ENCODE results near the gene SLC17A1. TPM values are rescaled to one million over a fixed set of nuclear protein-coding genes. Genes with fewer than 3 reads are reported as not detected.

SLC17A1 gene
- total RNA-seq, 1 experiment from 2014 or later: not detected

GRCh38 chr6:25746968-25747367, 84.9 kb downstream of the SLC17A1 start:
- CTCF ChIA-PET: no interaction called here
- in situ Hi-C loops (cut with HindIII; ENCODE audit: low pct_unique_long_range_greater_than_20kb, low sequenced_read_pairs): no loop called here
- Histone ChIP-seq H3K27ac (ENCODE audit: low read length) (no peak overlapping the region), H3K27me3 (ENCODE audit: control insufficient read depth, insufficient read depth, low read length) (no peaks in the 10 kb centered on the region; the same call in 1 of the 2 replicates), H3K36me3 (ENCODE audit: control insufficient read depth, insufficient read depth, low read length) (no peaks in the 10 kb centered on the region), H3K4me3 (ENCODE audit: low read depth in 2 of 2, low read length in 2 of 2) (no peak overlapping the region), H3K9me3 (ENCODE audit: control insufficient read depth, insufficient read depth, low read depth, low read length) (no peaks in the 10 kb centered on the region), H3K4me1 (ENCODE audit: control insufficient read depth, insufficient read depth, low read length) (no peaks in the 10 kb centered on the region)
- ATAC-seq (no peak), DNase-seq (ENCODE audit: low read depth, low spot score) (no peak)
- no TSS peak for BruUV-seq (replicated peaks)
- TF ChIP-seq CTCF (IDR thresholded peaks at IDR 0.05): no peak
- TF ChIP-seq TCF7L2 (IDR thresholded peaks at IDR 0.05; ENCODE audit: low read depth, low read length): no peak
- no peak for TF ChIP-seq SIN3A (IDR thresholded peaks at IDR 0.05; ENCODE audit: borderline replicate concordance, insufficient read depth, low read depth, low read length)
- TF ChIP-seq, protein P1, sequence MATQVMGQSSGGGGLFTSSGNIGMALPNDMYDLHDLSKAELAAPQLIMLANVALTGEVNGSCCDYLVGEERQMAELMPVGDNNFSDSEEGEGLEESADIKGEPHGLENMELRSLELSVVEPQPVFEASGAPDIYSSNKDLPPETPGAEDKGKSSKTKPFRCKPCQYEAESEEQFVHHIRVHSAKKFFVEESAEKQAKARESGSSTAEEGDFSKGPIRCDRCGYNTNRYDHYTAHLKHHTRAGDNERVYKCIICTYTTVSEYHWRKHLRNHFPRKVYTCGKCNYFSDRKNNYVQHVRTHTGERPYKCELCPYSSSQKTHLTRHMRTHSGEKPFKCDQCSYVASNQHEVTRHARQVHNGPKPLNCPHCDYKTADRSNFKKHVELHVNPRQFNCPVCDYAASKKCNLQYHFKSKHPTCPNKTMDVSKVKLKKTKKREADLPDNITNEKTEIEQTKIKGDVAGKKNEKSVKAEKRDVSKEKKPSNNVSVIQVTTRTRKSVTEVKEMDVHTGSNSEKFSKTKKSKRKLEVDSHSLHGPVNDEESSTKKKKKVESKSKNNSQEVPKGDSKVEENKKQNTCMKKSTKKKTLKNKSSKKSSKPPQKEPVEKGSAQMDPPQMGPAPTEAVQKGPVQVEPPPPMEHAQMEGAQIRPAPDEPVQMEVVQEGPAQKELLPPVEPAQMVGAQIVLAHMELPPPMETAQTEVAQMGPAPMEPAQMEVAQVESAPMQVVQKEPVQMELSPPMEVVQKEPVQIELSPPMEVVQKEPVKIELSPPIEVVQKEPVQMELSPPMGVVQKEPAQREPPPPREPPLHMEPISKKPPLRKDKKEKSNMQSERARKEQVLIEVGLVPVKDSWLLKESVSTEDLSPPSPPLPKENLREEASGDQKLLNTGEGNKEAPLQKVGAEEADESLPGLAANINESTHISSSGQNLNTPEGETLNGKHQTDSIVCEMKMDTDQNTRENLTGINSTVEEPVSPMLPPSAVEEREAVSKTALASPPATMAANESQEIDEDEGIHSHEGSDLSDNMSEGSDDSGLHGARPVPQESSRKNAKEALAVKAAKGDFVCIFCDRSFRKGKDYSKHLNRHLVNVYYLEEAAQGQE (IDR thresholded peaks at IDR 0.05; ENCODE audit: insufficient read depth in 1 of 2, low read depth in 2 of 2, low read length in 1 of 2): no peak
- no peak for TF ChIP-seq POLR2AphosphoS5 (IDR thresholded peaks at IDR 0.05; ENCODE audit: low read depth, low read length)
- intact Hi-C loops (cut with micrococcal nuclease; ENCODE audit: unreplicated experiment): no loop called here
- POLR2A ChIA-PET: no interaction called here

DNA sequence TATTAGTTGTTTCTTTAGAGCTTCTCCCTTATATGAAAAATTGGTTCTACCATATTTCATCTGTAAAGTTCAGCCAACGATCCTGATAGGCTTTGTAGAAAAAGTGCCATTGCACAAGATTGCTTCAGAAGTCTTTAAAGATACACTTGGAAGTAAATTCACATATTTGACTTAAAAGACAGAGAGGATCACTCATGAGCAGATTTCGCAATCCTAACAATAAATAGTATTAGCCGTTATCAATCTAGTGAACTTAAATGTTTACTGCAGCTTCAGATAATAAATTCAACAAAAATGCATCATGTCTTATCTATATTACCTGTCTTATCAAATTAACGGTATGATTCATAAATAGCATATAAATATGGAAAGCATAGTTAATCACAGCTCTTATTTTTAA, 86.0 kb downstream of the SLC17A1 start:
- intact Hi-C loops (cut with micrococcal nuclease; ENCODE audit: unreplicated experiment): no loop called here

More for the DNA sequence above, 86.0 kb downstream of the SLC17A1 start:
- ATAC-seq (no peak), DNase-seq (ENCODE audit: low read depth, low spot score) (no peak)
- ChIA-PET CTCF (no interaction called here), POLR2A (no interaction called here)
- Histone ChIP-seq H3K27me3 (ENCODE audit: control insufficient read depth, insufficient read depth, low read length) (no peaks in the 10 kb centered on the region; the same call in 1 of the 2 replicates), H3K4me1 (ENCODE audit: control insufficient read depth, insufficient read depth, low read length) (no peaks in the 10 kb centered on the region), H3K27ac (ENCODE audit: low read length) (no peak overlapping the region), H3K9me3 (ENCODE audit: control insufficient read depth, insufficient read depth, low read depth, low read length) (no peaks in the 10 kb centered on the region), H3K36me3 (ENCODE audit: control insufficient read depth, insufficient read depth, low read length) (no peaks in the 10 kb centered on the region), H3K4me3 (ENCODE audit: low read depth in 2 of 2, low read length in 2 of 2) (no peak overlapping the region)
- no TSS peak for BruUV-seq (replicated peaks)
- no peak for TF ChIP-seq POLR2AphosphoS5 (IDR thresholded peaks at IDR 0.05; ENCODE audit: low read depth, low read length)
- TF ChIP-seq SIN3A (IDR thresholded peaks at IDR 0.05; ENCODE audit: borderline replicate concordance, insufficient read depth, low read depth, low read length): no peak
- TF ChIP-seq CTCF (IDR thresholded peaks at IDR 0.05): no peak
- no peak for TF ChIP-seq TCF7L2 (IDR thresholded peaks at IDR 0.05; ENCODE audit: low read depth, low read length)
- TF ChIP-seq, protein P1 (IDR thresholded peaks at IDR 0.05; ENCODE audit: insufficient read depth in 1 of 2, low read depth in 2 of 2, low read length in 1 of 2): no peak
- in situ Hi-C loops (cut with HindIII; ENCODE audit: low pct_unique_long_range_greater_than_20kb, low sequenced_read_pairs): no loop called here

All from Panc1 (cell line).